Activated CD4-positive, alpha-beta T cell treated with anti-CD3 and anti-CD28 coated beads, Interleukin-2, amount 10 ng/mL, durations not matched to agents 7 days and 5 days (primary cell): ENCODE results near the gene AGRN. TPM values are rescaled to one million over a fixed set of nuclear protein-coding genes. Genes with fewer than 3 reads are reported as not detected.
"Not testable (repeated sequence)": the region's sequence is repeated elsewhere in the genome, so short reads cannot be mapped to it uniquely, and the experiment has no call there.

Source experiments
- CTCF ChIA-PET: fragments of 350-600 bp; sonication (Branson Sonifier 250); formaldehyde crosslinking; loops from one replicate; lab custom pipeline; 2021; ENCODE audit warnings: antibody characterized with exemption; lab: Charles Lee
- POLR2A ChIA-PET: fragments of 350-600 bp; sonication (Branson Sonifier 250); formaldehyde crosslinking; loops from one replicate; lab custom pipeline; 2021; ENCODE audit warnings: antibody characterized with exemption; lab: Charles Lee
- DNase-seq: peaks from one replicate; pipeline ENCODE4 v3.0.0-alpha.2; 2020
- H3K27ac Mint-ChIP-seq: one replicate; pipeline ENCODE4 v1.8.0; 2021; ENCODE audit warnings: mild to moderate bottlenecking, moderate library complexity, mixed read lengths
- H3K27me3 Mint-ChIP-seq: one replicate; pipeline ENCODE4 v1.8.0; 2021; ENCODE audit warnings: mixed read lengths
- H3K36me3 Mint-ChIP-seq: one replicate; pipeline ENCODE4 v1.8.0; 2021; ENCODE audit warnings: low read depth, mixed read lengths
- H3K4me1 Mint-ChIP-seq: one replicate; pipeline ENCODE4 v1.8.0; 2021; ENCODE audit warnings: mixed read lengths
- H3K4me3 Mint-ChIP-seq: one replicate; pipeline ENCODE4 v1.8.0; 2021; ENCODE audit warnings: mild to moderate bottlenecking, moderate library complexity, mixed read lengths
- H3K9me3 Mint-ChIP-seq: one replicate; pipeline ENCODE4 v1.8.0; 2021; ENCODE audit warnings: mixed read lengths
- total RNA-seq, 2 experiments: library from RNA; stranded (reverse); gene quantifications; one replicate each; pipeline ENCODE4 v1.2.3, GENCODE V29; 2021

Gene AGRN
- total RNA-seq, 2 experiments from 2014 or later, result 7.4 to 8.3 TPM

DNA sequence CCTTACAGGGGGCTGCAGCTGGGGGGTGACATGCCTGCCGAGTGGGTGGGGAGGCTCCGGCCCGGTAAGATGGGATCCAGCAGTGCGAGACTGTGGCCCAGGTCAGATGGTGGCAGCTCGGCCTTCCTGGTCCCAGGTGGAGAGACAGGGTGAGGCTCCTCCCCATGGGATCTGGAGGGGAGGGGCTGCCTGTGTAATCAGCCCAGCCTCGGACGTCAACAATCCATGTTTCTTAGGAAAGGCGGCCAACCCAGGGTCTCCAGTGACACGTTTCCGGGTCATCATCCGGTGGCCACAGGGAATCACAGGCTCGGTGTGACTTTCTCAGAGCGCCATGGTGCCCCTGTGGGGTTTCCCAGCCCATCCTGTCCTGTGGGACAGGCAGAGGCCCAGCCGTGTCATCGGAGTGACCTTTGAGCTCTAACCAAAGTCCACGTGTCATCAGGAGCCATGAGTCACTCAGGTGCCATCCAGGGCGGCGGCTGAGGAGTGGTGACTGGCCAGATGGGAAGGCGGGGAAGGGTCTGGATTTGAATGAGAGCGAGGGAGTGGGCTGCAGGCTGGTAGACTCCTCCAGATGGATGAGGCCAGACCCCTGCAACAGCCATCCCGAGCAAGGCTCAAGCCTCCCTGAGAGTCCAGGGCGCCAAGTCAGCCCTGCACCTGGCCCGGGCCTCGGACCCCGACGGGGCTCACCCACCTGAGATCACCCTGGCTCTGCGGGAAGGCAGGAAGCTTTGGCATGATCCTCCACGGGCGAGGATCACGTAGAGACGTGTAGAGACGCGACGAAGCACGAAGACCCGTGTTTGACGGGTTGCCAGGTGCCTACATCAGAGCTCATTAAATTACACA, 13.4 kb upstream of the AGRN start:
- DNase-seq, result no peak
- POLR2A ChIA-PET, result no interaction called here
- Mint-ChIP-seq H3K4me3 (no peak overlapping the region), H3K27me3 (peaks cover 35% of the 10 kb centered on the region), H3K36me3 (peaks cover 2% of the 10 kb centered on the region), H3K4me1 (peaks cover 28% of the 10 kb centered on the region), H3K27ac (no peak overlapping the region), H3K9me3 (no peaks in the 10 kb centered on the region)
- CTCF ChIA-PET, result interaction anchor here (1.0 kb wide), 1 partner anchor 100 kb away, joined by 3 read pairs; no protein-coding TSS in a partner anchor

DNA sequence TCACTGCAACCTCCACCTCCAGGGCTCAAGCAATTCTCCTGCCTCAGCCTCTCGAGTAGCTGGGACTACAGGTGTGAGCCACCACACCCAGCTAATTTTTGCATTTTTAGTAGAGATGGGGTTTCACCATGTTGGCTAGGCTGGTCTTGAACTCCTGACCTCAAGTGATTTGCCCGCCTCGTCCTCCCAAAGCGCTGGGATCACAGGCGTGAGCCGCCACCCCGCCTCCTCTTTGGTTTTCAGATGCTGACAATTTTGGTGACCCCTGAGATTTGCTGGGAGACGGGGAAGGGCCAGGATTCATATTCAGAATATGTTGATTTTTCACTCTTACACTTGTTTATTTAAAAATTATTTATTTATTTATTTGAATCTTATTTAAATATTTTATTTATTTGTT, 9.8 kb upstream of the AGRN start:
- H3K27ac Mint-ChIP-seq, POLR2A ChIA-PET, H3K4me3 Mint-ChIP-seq, DNase-seq, H3K9me3 Mint-ChIP-seq: not testable (repeated sequence)
- Mint-ChIP-seq H3K36me3 (peaks cover 21% of the 10 kb centered on the region), H3K27me3 (peaks cover 14% of the 10 kb centered on the region), H3K4me1 (peaks cover 38% of the 10 kb centered on the region)
- CTCF ChIA-PET, result interaction anchor here (1.1 kb wide), 1 partner anchor 8 kb away, joined by 4 read pairs; no protein-coding TSS in a partner anchor

GRCh38 chr1:1011396-1011949, 8.4 kb upstream of the AGRN start:
- Mint-ChIP-seq H3K9me3 (no peaks in the 10 kb centered on the region), H3K27ac (peak overlapping the region; percentile 25), H3K36me3 (peaks cover 28% of the 10 kb centered on the region), H3K4me3 (no peak overlapping the region), H3K27me3 (peaks cover 10% of the 10 kb centered on the region), H3K4me1 (peaks cover 38% of the 10 kb centered on the region)
- ChIA-PET POLR2A (no interaction called here), CTCF (interaction anchor here (8.5 kb wide), 1 partner anchor 9 kb away, joined by 67 read pairs; the partner anchor contains the start of gene HES4)
- no peak for DNase-seq

DNA sequence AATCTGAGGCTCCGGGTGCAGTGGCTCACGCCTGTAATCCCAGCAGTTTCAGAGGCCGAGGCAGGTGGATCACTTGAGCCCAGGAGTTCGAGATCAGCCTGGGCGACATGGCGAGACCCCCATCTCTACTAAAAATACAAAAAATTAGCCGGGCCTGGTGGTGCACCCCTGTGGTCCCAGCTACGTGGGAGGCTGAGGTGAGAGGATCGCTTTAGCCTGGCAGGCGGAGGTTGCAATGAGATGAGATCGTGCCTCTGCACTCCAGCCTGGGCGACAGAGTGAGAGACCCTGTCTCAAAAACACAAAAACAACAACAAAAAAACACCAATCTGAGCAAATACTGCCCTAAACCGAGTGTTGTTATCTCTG, 7.2 kb upstream of the AGRN start:
- DNase-seq, H3K9me3 Mint-ChIP-seq, H3K27me3 Mint-ChIP-seq, POLR2A ChIA-PET: not testable (repeated sequence)
- H3K36me3 Mint-ChIP-seq, result peaks cover 39% of the 10 kb centered on the region
- H3K4me3 Mint-ChIP-seq, result peak overlapping the region; percentile 94
- peak overlapping the region; percentile 94 for H3K27ac Mint-ChIP-seq
- CTCF ChIA-PET, result interaction anchor here (1.0 to 8.5 kb wide), 6 partner anchors 10 to 51 kb away, joined by 3 to 67 read pairs (median 3); partner anchors contain the start of gene HES4
- peaks cover 46% of the 10 kb centered on the region for H3K4me1 Mint-ChIP-seq

DNA sequence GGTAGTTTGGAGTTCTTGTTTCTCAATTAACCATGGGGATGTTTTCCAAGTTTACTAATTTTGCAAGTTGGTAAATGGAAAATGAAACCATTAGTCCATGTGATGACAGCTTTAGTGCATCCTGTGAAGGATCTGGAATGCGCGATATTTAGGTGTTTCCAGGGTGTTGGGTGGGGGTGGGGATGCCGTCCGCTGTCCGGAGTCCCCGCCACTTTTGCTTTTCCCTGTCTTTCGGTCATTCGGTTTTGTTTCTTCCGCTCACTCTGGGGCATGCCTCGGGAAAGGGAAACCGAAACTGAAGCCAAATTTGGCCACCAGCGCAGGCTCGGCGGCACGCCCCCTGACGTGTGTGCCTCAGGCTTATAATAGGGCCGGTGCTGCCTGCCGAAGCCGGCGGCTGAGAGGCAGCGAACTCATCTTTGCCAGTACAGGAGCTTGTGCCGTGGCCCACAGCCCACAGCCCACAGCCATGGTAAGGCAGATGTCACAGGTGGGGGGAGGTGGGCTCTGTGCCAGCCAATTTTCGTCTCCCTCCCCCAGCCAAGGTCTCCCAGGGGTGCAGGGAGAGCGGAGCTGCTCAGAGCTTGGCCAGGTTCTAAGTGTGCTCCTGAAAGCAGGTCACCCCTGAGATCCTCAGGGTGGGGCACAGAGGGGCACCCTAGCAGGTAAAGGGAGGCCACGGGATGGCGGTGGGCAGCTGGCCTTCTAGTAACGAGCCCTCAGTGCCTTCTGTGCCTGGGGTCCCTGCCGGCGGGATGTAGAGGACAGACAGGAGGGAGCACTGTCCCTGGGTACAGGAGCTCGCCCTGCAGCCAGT, 6.6 kb upstream of the AGRN start, which contains the start of gene ISG15:
TSS of gene ISG15 (plus strand) at position 393 of the 817 bp plus-strand sequence. CDS start at position 470, 77 bp downstream.
- ChIA-PET POLR2A (no interaction called here), CTCF (interaction anchor here (1.0 to 8.5 kb wide), 9 partner anchors 11 to 358 kb away, joined by 3 to 67 read pairs (median 3); partner anchors contain the start of gene HES4)
- peaks cover 40% of the 10 kb centered on the region for H3K36me3 Mint-ChIP-seq
- DNase-seq, result peak; percentile 93
- H3K9me3 Mint-ChIP-seq, result peaks cover 5% of the 10 kb centered on the region
- H3K27ac Mint-ChIP-seq, result peak within 1 kb of the TSS; percentile 94
- peaks cover 2% of the 10 kb centered on the region for H3K27me3 Mint-ChIP-seq
- peaks cover 45% of the 10 kb centered on the region for H3K4me1 Mint-ChIP-seq
- peak within 1 kb of the TSS; percentile 94 for H3K4me3 Mint-ChIP-seq

DNA sequence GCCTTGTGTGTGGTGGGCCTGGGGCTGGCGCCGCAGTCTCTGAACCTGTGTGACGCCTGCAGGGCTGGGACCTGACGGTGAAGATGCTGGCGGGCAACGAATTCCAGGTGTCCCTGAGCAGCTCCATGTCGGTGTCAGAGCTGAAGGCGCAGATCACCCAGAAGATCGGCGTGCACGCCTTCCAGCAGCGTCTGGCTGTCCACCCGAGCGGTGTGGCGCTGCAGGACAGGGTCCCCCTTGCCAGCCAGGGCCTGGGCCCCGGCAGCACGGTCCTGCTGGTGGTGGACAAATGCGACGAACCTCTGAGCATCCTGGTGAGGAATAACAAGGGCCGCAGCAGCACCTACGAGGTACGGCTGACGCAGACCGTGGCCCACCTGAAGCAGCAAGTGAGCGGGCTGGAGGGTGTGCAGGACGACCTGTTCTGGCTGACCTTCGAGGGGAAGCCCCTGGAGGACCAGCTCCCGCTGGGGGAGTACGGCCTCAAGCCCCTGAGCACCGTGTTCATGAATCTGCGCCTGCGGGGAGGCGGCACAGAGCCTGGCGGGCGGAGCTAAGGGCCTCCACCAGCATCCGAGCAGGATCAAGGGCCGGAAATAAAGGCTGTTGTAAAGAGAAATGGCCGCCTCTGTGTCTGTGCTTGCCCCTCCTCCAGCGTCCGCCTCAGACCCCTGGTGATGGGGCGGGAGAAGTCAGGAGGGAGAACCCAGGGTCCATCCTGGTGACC, 5.8 kb upstream of the AGRN start:
- H3K27me3 Mint-ChIP-seq, result peaks cover under 1% of the 10 kb centered on the region
- peak overlapping the region; percentile 94 for H3K4me3 Mint-ChIP-seq
- POLR2A ChIA-PET, result no interaction called here
- peaks cover 40% of the 10 kb centered on the region for H3K36me3 Mint-ChIP-seq
- peaks cover 47% of the 10 kb centered on the region for H3K4me1 Mint-ChIP-seq
- peaks cover 5% of the 10 kb centered on the region for H3K9me3 Mint-ChIP-seq
- peak overlapping the region; percentile 94 for H3K27ac Mint-ChIP-seq
- DNase-seq, result no peak
- CTCF ChIA-PET, result interaction anchor here (0.9 to 8.5 kb wide), 11 partner anchors 11 to 357 kb away, joined by 3 to 67 read pairs (median 3); partner anchors contain the start of gene HES4

DNA sequence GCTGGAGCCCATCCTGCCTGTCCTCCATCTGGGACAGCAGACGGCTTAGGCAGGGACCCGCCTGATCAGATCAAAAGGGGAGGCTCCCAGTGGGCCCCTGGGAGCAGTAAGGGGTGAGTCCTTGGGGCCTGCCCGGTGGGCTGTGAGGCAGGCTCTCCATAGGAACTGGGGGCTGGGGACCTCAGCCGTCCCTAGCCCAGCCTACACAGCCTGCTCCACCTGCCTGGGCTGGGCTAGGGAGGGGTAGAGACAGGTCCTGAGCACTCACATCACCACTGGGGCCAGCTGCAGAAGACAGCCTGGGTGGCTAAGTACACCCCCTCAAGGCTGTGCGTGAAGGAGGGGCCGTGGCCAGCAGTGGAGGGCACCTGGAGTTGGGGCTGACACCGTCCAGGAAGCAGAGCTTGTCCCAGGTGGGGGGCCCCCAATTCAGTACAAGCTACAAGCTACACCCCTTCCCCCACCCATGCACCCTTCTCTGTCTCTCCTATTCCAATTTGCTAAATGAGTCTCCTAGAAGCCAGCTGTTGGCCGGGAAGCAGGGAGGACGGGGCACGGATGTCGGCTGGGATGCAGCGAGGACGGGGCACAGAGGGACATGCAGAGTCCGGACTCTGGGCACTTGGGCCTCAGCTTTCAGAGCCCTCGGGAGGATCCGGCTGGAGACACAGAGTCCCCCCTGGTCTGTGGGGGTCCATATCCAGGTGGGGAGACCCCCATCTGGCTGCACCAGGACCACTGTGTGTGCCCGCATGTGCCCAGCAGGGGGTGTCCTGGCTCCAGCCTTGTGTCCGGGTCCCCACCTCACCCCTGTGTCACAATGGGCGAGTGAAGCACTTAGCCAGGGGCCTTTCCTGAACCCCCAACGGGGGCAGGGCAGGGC, 4.9 kb upstream of the AGRN start:
- ChIA-PET CTCF (interaction anchor here (0.9 to 8.5 kb wide), 4 partner anchors 12 to 49 kb away, joined by 3 to 67 read pairs (median 6); partner anchors contain the start of gene HES4), POLR2A (no interaction called here)
- Mint-ChIP-seq H3K4me3 (peak overlapping the region; percentile 94), H3K27me3 (no peaks in the 10 kb centered on the region), H3K9me3 (peaks cover 5% of the 10 kb centered on the region), H3K36me3 (peaks cover 40% of the 10 kb centered on the region), H3K27ac (peak overlapping the region; percentile 94), H3K4me1 (peaks cover 46% of the 10 kb centered on the region)
- no peak for DNase-seq

- Mint-ChIP-seq H3K4me3 (peak overlapping the region; percentile 34), H3K36me3 (peaks cover 40% of the 10 kb centered on the region), H3K27me3 (peaks cover 12% of the 10 kb centered on the region), H3K4me1 (peaks cover 46% of the 10 kb centered on the region), H3K27ac (peak overlapping the region; percentile 78)
- DNase-seq, H3K9me3 Mint-ChIP-seq, POLR2A ChIA-PET: not testable (repeated sequence)
- CTCF ChIA-PET, result interaction anchor here (2.6 to 8.5 kb wide), 2 partner anchors 15 to 46 kb away, joined by 7 to 67 read pairs; partner anchors contain the start of gene HES4
These were observed 2.3 kb upstream of the AGRN start for GRCh38 chr1:1017397-1018320.

DNA sequence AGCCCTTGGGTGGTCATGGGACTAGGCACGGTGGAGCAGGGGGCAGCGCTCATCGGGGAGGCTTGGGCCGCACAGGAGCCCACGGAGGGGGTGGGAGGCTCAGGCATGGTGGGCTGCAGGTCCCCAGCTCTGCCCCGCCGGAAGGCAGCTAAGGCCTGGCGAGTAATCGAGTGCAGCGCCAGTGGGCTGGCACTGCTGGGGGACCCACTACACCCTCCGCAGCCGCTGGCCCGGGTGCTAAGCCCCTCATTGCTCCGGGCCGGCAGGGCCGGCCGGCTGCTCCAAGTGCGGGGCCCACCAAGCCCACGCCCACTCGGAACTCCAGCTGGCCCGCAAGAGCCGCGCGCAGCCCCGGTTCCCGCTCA, 1.6 kb upstream of the AGRN start:
- Mint-ChIP-seq H3K4me3 (peak overlapping the region; percentile 34), H3K36me3 (peaks cover 37% of the 10 kb centered on the region), H3K4me1 (peaks cover 46% of the 10 kb centered on the region), H3K27me3 (peaks cover 14% of the 10 kb centered on the region)
- H3K9me3 Mint-ChIP-seq, POLR2A ChIA-PET, DNase-seq, H3K27ac Mint-ChIP-seq: not testable (repeated sequence)
- CTCF ChIA-PET, result interaction anchor here (1.2 to 8.5 kb wide), 3 partner anchors 16 to 46 kb away, joined by 5 to 67 read pairs (median 8); partner anchors contain the start of gene HES4
